SKM-1 treated with dmso at 0.1 percent for 144 hours (cell line): ENCODE results near the gene DGKB.

Experiments
- DNase-seq: peaks from one replicate; lab custom pipeline; 2025; ENCODE audit not compliant: unreplicated experiment; lab: John Stamatoyannopoulos, UW

The DGKB gene

GRCh38 chr7:14236834-14237233 lies 665.7 kb downstream of the DGKB start:
- DNase-seq = no peak

- no peak for DNase-seq
Observed at GRCh38 chr7:14235056-14235455, 667.5 kb downstream of the DGKB start.

- DNase-seq = no peak
Observed at GRCh38 chr7:14233868-14234369, 668.6 kb downstream of the DGKB start.

- DNase-seq = no peak
Observed at GRCh38 chr7:14233076-14233867, 669.3 kb downstream of the DGKB start.

- DNase-seq = no peak
Observed at GRCh38 chr7:14229047-14229446, 673.5 kb downstream of the DGKB start.

- DNase-seq = no peak
Observed at GRCh38 chr7:14228341-14228740, 674.2 kb downstream of the DGKB start.

GRCh38 chr7:14226126-14226525 lies 676.4 kb downstream of the DGKB start:
- DNase-seq = no peak

GRCh38 chr7:14219125-14219524 lies 683.4 kb downstream of the DGKB start:
- no peak for DNase-seq

- no peak for DNase-seq
Observed at GRCh38 chr7:14218338-14218737, 684.2 kb downstream of the DGKB start.

GRCh38 chr7:14209896-14210484 lies 692.6 kb downstream of the DGKB start:
- DNase-seq = no peak

GRCh38 chr7:14207711-14208110 lies 694.8 kb downstream of the DGKB start:
- no peak for DNase-seq

GRCh38 chr7:14207138-14207537 lies 695.4 kb downstream of the DGKB start:
- no peak for DNase-seq

GRCh38 chr7:14206121-14206520 lies 696.4 kb downstream of the DGKB start:
- no peak for DNase-seq

GRCh38 chr7:14201353-14201752 lies 701.2 kb downstream of the DGKB start:
- no peak for DNase-seq

GRCh38 chr7:14199336-14199735 lies 703.2 kb downstream of the DGKB start:
- no peak for DNase-seq

GRCh38 chr7:14197280-14197679 lies 705.3 kb downstream of the DGKB start:
- DNase-seq = no peak

- no peak for DNase-seq
Observed at GRCh38 chr7:14196555-14196954, 706.0 kb downstream of the DGKB start.

- DNase-seq = no peak
Observed at GRCh38 chr7:14195871-14196270, 706.7 kb downstream of the DGKB start.

GRCh38 chr7:14195079-14195478 lies 707.5 kb downstream of the DGKB start:
- no peak for DNase-seq

- no peak for DNase-seq
Observed at GRCh38 chr7:14191686-14192098, 710.9 kb downstream of the DGKB start.

- DNase-seq = no peak
Observed at GRCh38 chr7:14184292-14184864, 718.2 kb downstream of the DGKB start.

GRCh38 chr7:14179781-14180180 lies 722.8 kb downstream of the DGKB start:
- DNase-seq = no peak
